SH-SY5Y (cell line): ENCODE results near the gene TULP1.

Experiments
- GATA2 ChIP-seq: IDR thresholded peaks from 2 replicates; pipeline ENCODE4 v1.6.1; 2011; ENCODE audit warnings: mild to moderate bottlenecking, low read depth, low read length
- GATA3 ChIP-seq: IDR thresholded peaks from 2 replicates; pipeline ENCODE4 v1.6.1; 2011; ENCODE audit warnings: low read depth, mild to moderate bottlenecking, low read length, moderate library complexity

DNA sequence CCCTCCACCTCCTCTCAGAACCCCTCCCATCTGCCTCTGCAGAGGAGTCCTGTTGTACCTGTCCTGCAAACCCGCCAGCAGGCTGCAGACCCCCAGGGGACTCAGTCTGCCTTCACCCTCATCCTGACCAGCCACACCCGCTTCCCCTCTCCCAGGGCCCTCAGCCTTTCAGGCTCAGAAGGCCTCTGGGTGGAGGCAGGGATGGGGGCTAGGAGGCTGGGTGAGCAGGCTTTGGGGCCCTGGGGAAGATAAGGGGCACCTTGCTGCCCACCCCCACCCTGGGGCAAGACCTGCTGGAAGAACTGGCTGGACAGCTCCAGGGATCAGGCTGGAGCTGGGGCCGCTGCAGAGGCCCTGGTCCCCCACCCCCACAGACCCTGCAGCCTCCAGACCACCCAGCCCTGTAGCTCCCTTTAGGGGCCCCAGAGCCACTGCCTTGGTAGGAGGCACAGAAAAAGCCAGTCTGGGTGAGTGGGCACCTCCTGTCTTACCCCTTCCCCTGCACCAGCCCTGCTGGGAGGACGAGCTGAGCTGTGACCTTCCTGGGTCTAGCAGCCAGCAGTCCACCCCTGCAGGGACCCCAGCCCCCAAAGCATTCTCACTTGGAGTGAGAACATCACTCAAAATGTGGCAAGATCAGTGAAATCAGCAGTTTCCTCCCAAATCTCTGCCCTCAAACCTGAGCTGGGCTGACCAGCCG is 21.0 kb downstream of the TULP1 start:
- no peak for TF ChIP-seq GATA3
- TF ChIP-seq GATA2 = no peak
